ENCODE data around the gene UGT1A1. TPM values are rescaled to one million over a fixed set of nuclear protein-coding genes. Genes with fewer than 3 reads are reported as not detected.

UGT1A1 gene
- total and polyA plus RNA-seq, 10 donors = not detected

DNA sequence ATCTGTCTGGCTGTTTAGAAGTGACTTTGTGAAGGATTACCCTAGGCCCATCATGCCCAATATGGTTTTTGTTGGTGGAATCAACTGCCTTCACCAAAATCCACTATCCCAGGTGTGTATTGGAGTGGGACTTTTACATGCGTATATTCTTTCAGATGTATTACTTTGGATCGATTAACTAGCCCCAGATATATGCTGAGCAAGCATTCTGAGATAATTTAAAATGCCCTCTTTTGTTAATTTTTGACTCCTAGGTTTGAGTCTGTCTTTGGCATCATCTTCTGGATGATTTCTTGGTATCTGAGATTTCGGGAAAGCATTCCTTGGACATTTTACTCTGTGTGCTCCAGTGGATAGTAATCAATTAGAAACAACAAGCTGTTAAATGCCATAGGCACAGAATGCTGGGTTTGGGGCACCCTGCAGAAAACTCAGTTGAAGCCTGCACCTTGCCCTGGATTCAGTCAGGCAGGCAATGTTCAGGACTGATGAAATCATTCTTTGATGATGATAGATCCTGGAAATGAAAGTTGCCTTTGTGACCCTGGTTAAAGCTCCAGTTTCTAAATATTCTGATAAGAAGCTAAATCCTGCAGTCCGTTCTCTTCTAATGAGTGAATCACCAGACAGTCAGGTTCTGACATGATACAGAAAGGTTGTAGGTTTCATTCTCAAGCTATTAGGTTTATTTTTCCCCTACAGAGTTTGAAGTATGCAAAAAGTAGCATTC, 1.1 kb downstream of the UGT1A1 start:
- 84 to 87% (median 85%) methylated on average over 4 of the region's 4 CpGs for WGBS, 5 donors
- no peaks in the 10 kb centered on the region for H3K9me3 ChIP-seq
- peaks cover 0 to 12% (median 0%) of the 10 kb centered on the region in 7 donors for H3K27me3 ChIP-seq (replicated peaks in 1 of 7)
- H3K4me3 ChIP-seq = no peak overlapping the region
- intact Hi-C loops (cut with DNase I; ENCODE audit: low total_unique reads) = no loop called here
- TF ChIP-seq, protein P1, sequence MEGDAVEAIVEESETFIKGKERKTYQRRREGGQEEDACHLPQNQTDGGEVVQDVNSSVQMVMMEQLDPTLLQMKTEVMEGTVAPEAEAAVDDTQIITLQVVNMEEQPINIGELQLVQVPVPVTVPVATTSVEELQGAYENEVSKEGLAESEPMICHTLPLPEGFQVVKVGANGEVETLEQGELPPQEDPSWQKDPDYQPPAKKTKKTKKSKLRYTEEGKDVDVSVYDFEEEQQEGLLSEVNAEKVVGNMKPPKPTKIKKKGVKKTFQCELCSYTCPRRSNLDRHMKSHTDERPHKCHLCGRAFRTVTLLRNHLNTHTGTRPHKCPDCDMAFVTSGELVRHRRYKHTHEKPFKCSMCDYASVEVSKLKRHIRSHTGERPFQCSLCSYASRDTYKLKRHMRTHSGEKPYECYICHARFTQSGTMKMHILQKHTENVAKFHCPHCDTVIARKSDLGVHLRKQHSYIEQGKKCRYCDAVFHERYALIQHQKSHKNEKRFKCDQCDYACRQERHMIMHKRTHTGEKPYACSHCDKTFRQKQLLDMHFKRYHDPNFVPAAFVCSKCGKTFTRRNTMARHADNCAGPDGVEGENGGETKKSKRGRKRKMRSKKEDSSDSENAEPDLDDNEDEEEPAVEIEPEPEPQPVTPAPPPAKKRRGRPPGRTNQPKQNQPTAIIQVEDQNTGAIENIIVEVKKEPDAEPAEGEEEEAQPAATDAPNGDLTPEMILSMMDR (IDR thresholded peaks at IDR 0.05 in 8 of 11, conservative IDR thresholded peaks at IDR 0.05 in 3 of 11) = no peak
- TF ChIP-seq POLR2AphosphoS5 (IDR thresholded peaks at IDR 0.05) (no peak), POLR2A (IDR thresholded peaks at IDR 0.05) (no peak)
- no peaks in the 10 kb centered on the region for H3K4me1 ChIP-seq
- no peak for DNase-seq
- no peaks in the 10 kb centered on the region for H3K36me3 ChIP-seq
- H3K27ac ChIP-seq = no peak overlapping the region

DNA sequence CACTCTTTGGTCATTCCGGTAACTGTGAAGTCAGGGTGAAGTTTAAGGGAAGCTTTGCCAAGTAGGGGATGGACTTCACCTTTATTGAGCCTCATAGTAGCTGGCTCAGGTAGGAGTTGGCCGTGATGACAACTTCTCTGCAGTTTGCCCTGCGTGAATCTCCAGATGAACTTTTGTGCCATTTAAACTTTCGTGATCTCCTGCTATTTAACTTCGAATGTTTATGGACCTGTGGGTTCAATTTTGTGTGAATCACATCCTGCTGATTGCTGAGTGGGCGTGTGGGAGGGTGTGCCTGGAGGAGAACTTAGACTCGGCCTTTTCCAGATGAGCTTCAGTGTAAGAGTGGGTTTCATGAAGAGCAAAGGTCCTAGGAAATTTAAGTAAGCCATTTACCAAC, 4.2 kb downstream of the UGT1A1 start:
- Histone ChIP-seq H3K4me1 (no peaks in the 10 kb centered on the region), H3K9me3 (no peaks in the 10 kb centered on the region), H3K27ac (no peak overlapping the region), H3K27me3 (replicated peaks in 1 of 7) (peaks cover 0 to 29% (median 0%) of the 10 kb centered on the region in 7 donors), H3K4me3 (no peak overlapping the region), H3K36me3 (no peaks in the 10 kb centered on the region)
- 66 to 78% (median 76%) methylated on average over 7 of the region's 7 CpGs for WGBS, 5 donors
- TF ChIP-seq POLR2AphosphoS5 (IDR thresholded peaks at IDR 0.05) = no peak
- TF ChIP-seq, protein P1 (IDR thresholded peaks at IDR 0.05 in 8 of 11, conservative IDR thresholded peaks at IDR 0.05 in 3 of 11) = no peak
- no peak for TF ChIP-seq POLR2A (IDR thresholded peaks at IDR 0.05)
- intact Hi-C loops (cut with DNase I; ENCODE audit: low total_unique reads) = no loop called here
- DNase-seq = no peak

DNA sequence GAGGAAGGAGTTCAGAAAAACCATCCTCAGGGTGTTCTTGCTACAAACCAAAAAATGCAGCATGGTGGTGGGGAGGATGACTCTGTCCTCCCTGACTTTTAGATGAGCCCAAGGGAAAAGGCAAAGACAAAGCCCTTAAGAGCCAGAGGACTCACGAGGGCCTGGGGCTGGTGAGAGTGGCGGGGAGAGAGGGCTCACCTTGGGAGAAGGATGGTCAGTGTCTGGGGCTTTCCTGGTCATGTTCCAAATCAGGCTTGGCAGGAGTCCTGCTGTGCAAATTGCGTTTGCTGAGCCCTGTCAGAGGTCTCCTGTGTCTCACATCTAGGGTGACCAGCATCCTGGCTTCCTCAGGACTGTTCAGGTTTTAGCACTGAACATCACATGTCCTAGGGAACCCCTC, 4.7 kb downstream of the UGT1A1 start:
- Histone ChIP-seq H3K4me3 (no peak overlapping the region), H3K27me3 (replicated peaks in 1 of 7) (peaks cover 0 to 29% (median 0%) of the 10 kb centered on the region in 7 donors), H3K4me1 (no peaks in the 10 kb centered on the region), H3K9me3 (no peaks in the 10 kb centered on the region), H3K36me3 (no peaks in the 10 kb centered on the region), H3K27ac (no peak overlapping the region)
- TF ChIP-seq POLR2AphosphoS5 (IDR thresholded peaks at IDR 0.05) (no peak), POLR2A (IDR thresholded peaks at IDR 0.05) (no peak)
- TF ChIP-seq, protein P1 (IDR thresholded peaks at IDR 0.05 in 8 of 11, conservative IDR thresholded peaks at IDR 0.05 in 3 of 11) = no peak
- intact Hi-C loops (cut with DNase I; ENCODE audit: low total_unique reads) = no loop called here
- WGBS, 5 donors = 39 to 65% (median 53%) methylated on average over 3 of the region's 3 CpGs
- no peak for DNase-seq

DNA sequence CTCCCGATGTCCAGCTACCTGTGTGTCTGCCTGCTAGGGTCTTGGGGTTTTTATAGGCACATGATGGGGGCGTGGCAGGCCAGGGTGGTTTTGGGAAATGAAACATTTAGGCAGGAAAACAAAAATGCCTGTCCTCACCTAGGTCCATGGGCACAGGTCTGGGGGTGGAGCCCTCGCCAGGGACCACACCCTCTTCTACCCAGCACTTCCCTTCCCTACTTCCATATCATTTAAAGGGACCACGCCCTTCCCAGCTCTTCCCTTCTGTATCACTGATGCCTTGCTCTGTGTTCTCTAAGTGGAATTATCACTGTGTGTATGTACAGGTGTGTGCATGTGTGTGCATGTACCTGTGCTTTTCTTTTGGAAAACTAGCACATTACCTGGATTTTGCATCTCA, 6.3 kb downstream of the UGT1A1 start:
- TF ChIP-seq POLR2A (IDR thresholded peaks at IDR 0.05) (no peak), POLR2AphosphoS5 (IDR thresholded peaks at IDR 0.05) (no peak)
- TF ChIP-seq, protein P1 (IDR thresholded peaks at IDR 0.05 in 8 of 11, conservative IDR thresholded peaks at IDR 0.05 in 3 of 11) = no peak
- Histone ChIP-seq H3K36me3 (no peaks in the 10 kb centered on the region), H3K9me3 (no peaks in the 10 kb centered on the region), H3K27ac (no peak overlapping the region), H3K4me1 (no peaks in the 10 kb centered on the region), H3K27me3 (replicated peaks in 1 of 7) (peaks cover 0 to 29% (median 0%) of the 10 kb centered on the region in 7 donors), H3K4me3 (no peak overlapping the region)
- no peak for DNase-seq
- WGBS, 5 donors = 74 to 81% (median 80%) methylated on average over 4 of the region's 4 CpGs
- intact Hi-C loops (cut with DNase I; ENCODE audit: low total_unique reads) = no loop called here

Data from spleen (tissue), 11 donors.